ENCODE measurements around the gene FHL5.

Gene FHL5

DNA sequence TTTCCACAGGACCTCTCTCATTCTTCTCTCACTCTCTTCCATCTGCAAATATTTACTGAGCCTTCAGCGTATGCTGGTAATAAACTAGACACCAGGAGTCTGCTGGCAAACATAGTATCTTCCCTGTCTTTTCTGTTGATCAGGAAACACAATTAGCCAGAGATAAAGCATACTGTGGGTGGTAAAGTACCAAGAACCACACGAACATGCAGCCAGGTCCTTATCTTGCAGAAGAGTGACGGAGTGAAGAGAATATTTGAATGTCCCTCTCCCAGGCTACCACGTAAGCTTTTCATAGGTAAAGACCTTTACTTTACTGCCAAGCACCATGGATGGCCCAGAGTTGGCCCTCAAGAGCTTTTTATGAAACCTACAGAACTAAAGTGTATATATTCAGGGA is 13.3 kb downstream of the FHL5 start:
- Histone ChIP-seq H3K4me2 (no peak overlapping the region), H3K4me1 (ENCODE audit: low read depth, poor library complexity, severe bottlenecking) (no peaks in the 10 kb centered on the region), H3K27me3 (ENCODE audit: insufficient read depth, low read depth) (no peaks in the 10 kb centered on the region), H2AFZ (ENCODE audit: low read depth) (no peak overlapping the region), H3K36me3 (ENCODE audit: insufficient read depth) (no peaks in the 10 kb centered on the region), H3K4me3 (IDR thresholded peaks at IDR 0.05; ENCODE audit: insufficient read depth, low read depth, low read length) (no peak overlapping the region), H3K79me2 (ENCODE audit: insufficient read depth, low read depth) (no peaks in the 10 kb centered on the region), H3K27ac (no peak overlapping the region), H4K20me1 (ENCODE audit: insufficient read depth) (no peaks in the 10 kb centered on the region), H3K9ac (no peak overlapping the region)
- no peak for TF ChIP-seq CTCF (conservative IDR thresholded peaks at IDR 0.05; ENCODE audit: low read depth, low read length)

GRCh38 chr6:96582021-96582420 is 19.1 kb downstream of the FHL5 start:
- Histone ChIP-seq H3K36me3 (ENCODE audit: insufficient read depth) (no peaks in the 10 kb centered on the region), H3K4me2 (no peak overlapping the region), H3K4me1 (ENCODE audit: low read depth, poor library complexity, severe bottlenecking) (no peaks in the 10 kb centered on the region)

GRCh38 chr6:96582436-96582835 is 19.5 kb downstream of the FHL5 start:
- no peaks in the 10 kb centered on the region for H3K27me3 ChIP-seq (ENCODE audit: insufficient read depth, low read depth)
- no peak overlapping the region for H3K9ac ChIP-seq
- no peak overlapping the region for H2AFZ ChIP-seq (ENCODE audit: low read depth)
- H4K20me1 ChIP-seq (ENCODE audit: insufficient read depth): no peaks in the 10 kb centered on the region
- H3K36me3 ChIP-seq (ENCODE audit: insufficient read depth): no peaks in the 10 kb centered on the region
- no peak overlapping the region for H3K4me2 ChIP-seq
- TF ChIP-seq CTCF (conservative IDR thresholded peaks at IDR 0.05; ENCODE audit: low read depth, low read length): no peak
- H3K4me1 ChIP-seq (ENCODE audit: low read depth, poor library complexity, severe bottlenecking): no peaks in the 10 kb centered on the region
- no peak overlapping the region for H3K4me3 ChIP-seq (IDR thresholded peaks at IDR 0.05; ENCODE audit: insufficient read depth, low read depth, low read length)
- no peak overlapping the region for H3K27ac ChIP-seq
- no peaks in the 10 kb centered on the region for H3K79me2 ChIP-seq (ENCODE audit: insufficient read depth, low read depth)

More at GRCh38 chr6:96582021-96582420, 19.1 kb downstream of the FHL5 start:
- Histone ChIP-seq H3K4me3 (IDR thresholded peaks at IDR 0.05; ENCODE audit: insufficient read depth, low read depth, low read length) (no peak overlapping the region), H3K27me3 (ENCODE audit: insufficient read depth, low read depth) (no peaks in the 10 kb centered on the region), H3K79me2 (ENCODE audit: insufficient read depth, low read depth) (no peaks in the 10 kb centered on the region), H3K9ac (no peak overlapping the region), H4K20me1 (ENCODE audit: insufficient read depth) (no peaks in the 10 kb centered on the region), H2AFZ (ENCODE audit: low read depth) (no peak overlapping the region), H3K27ac (no peak overlapping the region)
- TF ChIP-seq CTCF (conservative IDR thresholded peaks at IDR 0.05; ENCODE audit: low read depth, low read length): no peak

- H3K36me3 ChIP-seq (ENCODE audit: insufficient read depth): no peaks in the 10 kb centered on the region
- no peaks in the 10 kb centered on the region for H4K20me1 ChIP-seq (ENCODE audit: insufficient read depth)
- H3K4me2 ChIP-seq: no peak overlapping the region
- H2AFZ ChIP-seq (ENCODE audit: low read depth): no peak overlapping the region
- H3K9ac ChIP-seq: no peak overlapping the region
- no peaks in the 10 kb centered on the region for H3K79me2 ChIP-seq (ENCODE audit: insufficient read depth, low read depth)
- H3K27me3 ChIP-seq (ENCODE audit: insufficient read depth, low read depth): no peaks in the 10 kb centered on the region
- H3K4me3 ChIP-seq (IDR thresholded peaks at IDR 0.05; ENCODE audit: insufficient read depth, low read depth, low read length): no peak overlapping the region
- TF ChIP-seq CTCF (conservative IDR thresholded peaks at IDR 0.05; ENCODE audit: low read depth, low read length): no peak
- no peaks in the 10 kb centered on the region for H3K4me1 ChIP-seq (ENCODE audit: low read depth, poor library complexity, severe bottlenecking)
- H3K27ac ChIP-seq: no peak overlapping the region
Measured at GRCh38 chr6:96604420-96604819, 41.5 kb downstream of the FHL5 start.
